Suprapubic skin (tissue), 3 donors: ENCODE data around the gene RND1.

Experiments
- EP300 ChIP-seq: sonication (generic); formaldehyde crosslinking; IDR thresholded peaks from one replicate; pipeline ENCODE4 v1.6.1; 2017; ENCODE audit warnings: antibody characterized with exemption
- TF ChIP-seq, protein P1 (sequence below), 2 donors: fragments of 200-600 bp in 1 of 2; fragments of 450-650 bp in 1 of 2; sonication (generic) in 1 of 2; IDR thresholded peaks; one replicate each; pipeline ENCODE4 v1.5.1; 2016 to 2019; ENCODE audit warnings: antibody characterized with exemption in 2 of 2, mild to moderate bottlenecking in 1 of 2, moderate library complexity in 1 of 2

DNA sequence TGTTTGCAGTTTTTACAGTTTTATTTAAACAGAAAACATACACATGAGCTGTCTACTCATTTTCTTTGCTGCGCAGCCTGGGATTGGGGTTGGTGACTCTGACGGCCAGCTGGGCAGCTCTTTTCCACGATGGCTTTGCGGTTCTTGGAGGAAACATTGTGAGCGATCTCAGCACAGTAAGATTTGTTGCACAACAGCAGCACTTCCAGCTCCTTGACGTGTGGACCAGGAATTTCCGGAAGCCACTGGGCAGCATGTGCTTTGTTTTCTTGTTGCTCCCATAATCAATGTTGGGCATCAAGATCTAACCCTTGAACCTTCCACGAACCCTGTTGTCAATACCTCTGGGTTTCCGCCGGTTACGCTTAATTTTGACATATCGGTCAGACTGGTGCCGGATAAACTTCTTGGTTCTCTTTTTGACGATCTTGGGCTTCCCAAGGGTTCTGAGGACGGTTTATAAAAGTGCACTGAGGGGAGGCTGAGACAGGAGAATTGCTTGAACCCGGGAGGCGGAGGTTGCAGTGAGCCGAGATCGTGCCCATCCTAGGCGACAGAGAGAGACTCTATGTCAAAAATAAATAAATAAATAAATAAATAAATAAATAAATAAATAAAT is 37.8 kb upstream of the RND1 start:
- TF ChIP-seq, protein P1, sequence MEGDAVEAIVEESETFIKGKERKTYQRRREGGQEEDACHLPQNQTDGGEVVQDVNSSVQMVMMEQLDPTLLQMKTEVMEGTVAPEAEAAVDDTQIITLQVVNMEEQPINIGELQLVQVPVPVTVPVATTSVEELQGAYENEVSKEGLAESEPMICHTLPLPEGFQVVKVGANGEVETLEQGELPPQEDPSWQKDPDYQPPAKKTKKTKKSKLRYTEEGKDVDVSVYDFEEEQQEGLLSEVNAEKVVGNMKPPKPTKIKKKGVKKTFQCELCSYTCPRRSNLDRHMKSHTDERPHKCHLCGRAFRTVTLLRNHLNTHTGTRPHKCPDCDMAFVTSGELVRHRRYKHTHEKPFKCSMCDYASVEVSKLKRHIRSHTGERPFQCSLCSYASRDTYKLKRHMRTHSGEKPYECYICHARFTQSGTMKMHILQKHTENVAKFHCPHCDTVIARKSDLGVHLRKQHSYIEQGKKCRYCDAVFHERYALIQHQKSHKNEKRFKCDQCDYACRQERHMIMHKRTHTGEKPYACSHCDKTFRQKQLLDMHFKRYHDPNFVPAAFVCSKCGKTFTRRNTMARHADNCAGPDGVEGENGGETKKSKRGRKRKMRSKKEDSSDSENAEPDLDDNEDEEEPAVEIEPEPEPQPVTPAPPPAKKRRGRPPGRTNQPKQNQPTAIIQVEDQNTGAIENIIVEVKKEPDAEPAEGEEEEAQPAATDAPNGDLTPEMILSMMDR (IDR thresholded peaks at IDR 0.05), result no peak
- no peak for TF ChIP-seq EP300
